ENCODE measurements around the gene AKR1B15.

The AKR1B15 gene

DNA sequence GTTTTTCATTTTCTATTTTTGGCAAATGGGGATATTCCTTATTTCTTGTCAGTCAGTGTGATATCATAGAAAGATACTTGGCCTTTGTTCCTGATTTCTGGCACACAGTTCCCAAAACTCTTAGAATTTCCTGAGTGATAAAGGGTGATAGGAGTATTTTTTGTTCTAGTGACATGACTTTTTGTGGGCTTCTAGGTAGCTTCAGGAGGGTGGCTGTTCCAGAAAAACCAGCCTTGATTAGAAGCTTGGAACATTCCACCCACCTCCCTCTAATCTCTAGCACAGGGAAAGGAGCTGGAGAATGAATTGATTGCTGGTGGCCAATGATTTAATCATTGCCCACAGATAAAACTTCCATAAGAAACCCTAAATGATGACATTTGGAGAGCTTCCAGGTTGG lies 80.5 kb downstream of the AKR1B15 start:
- Histone ChIP-seq H3K27me3 (ENCODE audit: control insufficient read depth, insufficient read depth, low read length) (no peaks in the 10 kb centered on the region), H3K4me1 (ENCODE audit: control insufficient read depth, insufficient read depth, low read length) (no peaks in the 10 kb centered on the region), H3K9me3 (ENCODE audit: control insufficient read depth, insufficient read depth, low read length) (no peaks in the 10 kb centered on the region), H3K27ac (ENCODE audit: low read length) (no peak overlapping the region), H3K4me3 (ENCODE audit: low read length) (no peak overlapping the region), H3K36me3 (ENCODE audit: control insufficient read depth, insufficient read depth, low read length) (no peaks in the 10 kb centered on the region)
- DNase-seq (ENCODE audit: low read depth, low spot score) = no peak
